GM18507 (cell line): Measurements from ENCODE around the gene SSTR5.

ENCODE experiments used
- DNase-seq: peaks from one replicate; pipeline ENCODE4 v3.0.0; 2011; ENCODE audit warnings: low read depth; ENCODE audit not compliant: insufficient read length; ENCODE audit errors: extremely low spot score
- FAIRE-seq: peaks from 2 replicates; lab custom pipeline; 2011; peaks lifted over from hg19 to GRCh38; lab: Jason Lieb, UNC

The SSTR5 gene

GRCh38 chr16:1051446-1051845 is 21.1 kb upstream of the SSTR5 start:
- DNase-seq (no peak), FAIRE-seq (no peak)

GRCh38 chr16:1052721-1053120 is 19.8 kb upstream of the SSTR5 start:
- FAIRE-seq (no peak), DNase-seq (no peak)

- FAIRE-seq = no peak
- DNase-seq = no peak
Measured at GRCh38 chr16:1053121-1053521, 19.4 kb upstream of the SSTR5 start.

GRCh38 chr16:1053700-1054368 is 18.7 kb upstream of the SSTR5 start:
- FAIRE-seq (no peak), DNase-seq (no peak)

- FAIRE-seq (no peak), DNase-seq (peak; percentile 48)
Measured at GRCh38 chr16:1054660-1055556, 17.6 kb upstream of the SSTR5 start.

- DNase-seq (no peak), FAIRE-seq (no peak)
Measured at GRCh38 chr16:1055557-1055924, 17.0 kb upstream of the SSTR5 start.

GRCh38 chr16:1056196-1056595 is 16.4 kb upstream of the SSTR5 start:
- DNase-seq (no peak), FAIRE-seq (no peak)

GRCh38 chr16:1057252-1057932 is 15.2 kb upstream of the SSTR5 start:
- DNase-seq (peak; percentile 15), FAIRE-seq (no peak)

GRCh38 chr16:1058216-1058615 is 14.3 kb upstream of the SSTR5 start:
- DNase-seq (no peak), FAIRE-seq (no peak)

- FAIRE-seq = no peak
- no peak for DNase-seq
Measured at GRCh38 chr16:1059310-1059709, 13.2 kb upstream of the SSTR5 start.

GRCh38 chr16:1060416-1061340 is 11.9 kb upstream of the SSTR5 start:
- no peak for FAIRE-seq
- DNase-seq = no peak

- FAIRE-seq (no peak), DNase-seq (no peak)
Measured at GRCh38 chr16:1061769-1062505, 10.6 kb upstream of the SSTR5 start.

- FAIRE-seq (no peak), DNase-seq (no peak)
Measured at GRCh38 chr16:1062895-1063294, 9.7 kb upstream of the SSTR5 start.

GRCh38 chr16:1063728-1064127 is 8.8 kb upstream of the SSTR5 start:
- FAIRE-seq (no peak), DNase-seq (no peak)

- DNase-seq (no peak), FAIRE-seq (no peak)
Measured at GRCh38 chr16:1065469-1066128, 6.9 kb upstream of the SSTR5 start.

GRCh38 chr16:1066584-1067172 is 5.9 kb upstream of the SSTR5 start:
- DNase-seq (no peak), FAIRE-seq (no peak)

- DNase-seq (no peak), FAIRE-seq (no peak)
Measured at GRCh38 chr16:1067629-1068028, 4.9 kb upstream of the SSTR5 start.

- FAIRE-seq (no peak), DNase-seq (no peak)
Measured at GRCh38 chr16:1068451-1068850, 4.1 kb upstream of the SSTR5 start.
